NCI-H748 treated with DMSO at 0.1 percent for 48 hours (cell line): Measurements from ENCODE around the gene PABPC1L2B.
"Not testable (repeated sequence)": the region's sequence is repeated elsewhere in the genome, so short reads cannot be mapped to it uniquely, and the experiment has no call there.

Experiments used
- DNase-seq: peaks from one replicate; lab custom pipeline; 2025; lab: John Stamatoyannopoulos, UW

The PABPC1L2B gene

GRCh38 chrX:73002733-73003132 lies at the start of gene PABPC1L2B:
PABPC1L2B (plus strand) TSS chrX:73002939; CDS start chrX:73003643, 704 bp downstream.
- DNase-seq = not testable (repeated sequence)

GRCh38 chrX:72959971-72960370 lies 42.8 kb upstream of the PABPC1L2B start:
- not testable (repeated sequence) for DNase-seq

DNA sequence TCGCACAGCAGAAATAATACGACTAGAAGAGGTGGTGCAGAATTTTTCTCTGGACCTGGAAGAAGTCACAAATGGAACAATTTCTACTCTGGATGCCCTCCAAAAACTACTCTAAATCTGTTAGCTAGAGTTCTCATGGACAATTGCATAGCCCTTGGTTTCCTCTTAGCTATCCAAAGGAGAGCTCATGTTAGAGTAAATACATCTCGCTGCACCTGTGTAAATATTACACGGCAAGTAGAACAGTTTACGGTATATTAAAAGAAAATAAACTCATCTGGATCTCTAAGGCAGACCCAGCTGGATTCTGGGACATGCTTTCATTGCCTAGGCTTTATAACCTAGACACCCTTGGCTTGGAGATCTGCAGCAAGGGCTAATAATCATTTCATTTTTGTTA lies 30.9 kb upstream of the PABPC1L2B start:
- DNase-seq = not testable (repeated sequence)

- not testable (repeated sequence) for DNase-seq
These were observed 27.9 kb upstream of the PABPC1L2B start for GRCh38 chrX:72974885-72975284.

DNA sequence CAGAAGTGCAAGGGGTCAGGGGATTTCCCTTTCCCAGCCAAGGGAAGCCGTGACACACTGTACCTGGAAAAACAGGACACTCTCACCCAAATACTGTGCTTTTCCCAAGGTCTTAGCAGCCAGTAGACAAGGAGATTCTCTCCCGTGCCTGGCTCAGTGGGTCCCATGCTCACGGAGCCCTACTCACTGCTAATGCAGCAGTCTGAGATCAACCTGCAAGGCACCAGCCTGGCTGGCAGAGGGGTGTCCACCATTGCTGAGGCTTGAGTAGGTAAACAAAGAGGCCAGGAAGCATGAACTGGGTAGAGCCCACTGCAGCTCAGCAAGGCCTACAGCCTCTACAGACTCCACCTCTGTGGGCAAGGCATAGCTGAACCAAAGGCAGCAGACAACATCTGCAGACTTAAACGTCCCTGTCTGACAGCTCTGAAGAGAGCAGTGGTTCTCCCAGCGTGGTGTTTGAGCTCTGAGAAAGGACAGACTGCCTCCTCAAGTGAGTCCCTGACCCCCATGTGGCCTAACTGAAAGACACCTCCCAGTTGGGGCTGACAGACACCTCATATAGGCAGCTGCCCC lies 21.8 kb upstream of the PABPC1L2B start:
- not testable (repeated sequence) for DNase-seq

DNA sequence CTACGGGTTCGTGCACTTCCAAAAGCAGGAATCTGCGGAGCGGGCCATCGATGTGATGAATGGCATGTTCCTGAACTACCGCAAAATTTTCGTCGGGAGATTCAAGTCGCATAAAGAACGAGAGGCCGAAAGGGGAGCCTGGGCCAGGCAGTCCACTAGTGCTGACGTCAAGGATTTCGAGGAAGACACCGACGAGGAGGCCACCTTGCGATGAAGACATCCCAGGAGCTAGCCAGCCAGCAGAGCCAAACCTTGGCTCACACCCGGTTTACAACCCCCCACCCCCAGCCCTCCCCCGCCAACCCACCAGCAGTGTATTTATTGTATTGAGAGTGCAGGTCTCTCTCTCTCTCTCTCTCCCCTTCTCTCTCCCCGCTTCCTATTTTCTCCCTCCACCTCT lies 1.3 kb downstream of the PABPC1L2B start:
- not testable (repeated sequence) for DNase-seq

DNA sequence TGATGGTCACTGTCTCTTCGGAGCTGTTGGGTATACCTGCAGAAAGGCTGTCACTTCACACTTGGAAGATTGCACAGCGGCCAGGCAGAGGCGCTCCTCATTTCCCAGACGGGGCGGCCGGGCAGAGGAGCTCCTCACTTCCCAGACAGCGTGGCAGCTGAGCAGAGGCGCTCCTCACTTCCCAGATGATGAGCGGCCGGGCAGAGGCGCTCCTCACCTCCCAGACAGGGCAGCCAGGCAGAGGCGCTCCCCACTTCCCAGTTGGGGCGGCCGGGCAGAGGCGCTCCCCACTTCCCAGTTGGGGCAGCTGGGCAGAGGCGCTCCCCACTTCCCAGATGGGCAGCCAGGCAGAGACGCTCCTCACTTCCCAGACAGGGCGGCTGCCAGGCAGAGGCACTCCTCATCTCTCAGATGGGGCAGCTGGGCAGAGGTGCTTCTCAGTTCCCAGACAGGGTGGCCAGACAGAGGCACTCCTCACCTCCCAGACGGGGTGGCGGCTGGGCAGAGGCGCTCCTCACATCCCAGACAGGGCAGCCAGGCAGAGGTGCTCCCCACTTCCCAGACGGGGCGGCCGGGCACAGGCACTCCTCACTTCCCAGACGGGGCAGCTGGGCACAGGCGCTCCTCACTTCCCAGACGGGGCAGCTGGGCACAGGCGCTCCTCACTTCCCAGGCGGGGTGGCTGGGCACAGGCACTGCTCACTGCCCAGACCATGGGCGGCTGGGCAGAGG lies 18.8 kb downstream of the PABPC1L2B start:
- DNase-seq = no peak

GRCh38 chrX:73022093-73022445 lies 19.3 kb downstream of the PABPC1L2B start:
- not testable (repeated sequence) for DNase-seq

DNA sequence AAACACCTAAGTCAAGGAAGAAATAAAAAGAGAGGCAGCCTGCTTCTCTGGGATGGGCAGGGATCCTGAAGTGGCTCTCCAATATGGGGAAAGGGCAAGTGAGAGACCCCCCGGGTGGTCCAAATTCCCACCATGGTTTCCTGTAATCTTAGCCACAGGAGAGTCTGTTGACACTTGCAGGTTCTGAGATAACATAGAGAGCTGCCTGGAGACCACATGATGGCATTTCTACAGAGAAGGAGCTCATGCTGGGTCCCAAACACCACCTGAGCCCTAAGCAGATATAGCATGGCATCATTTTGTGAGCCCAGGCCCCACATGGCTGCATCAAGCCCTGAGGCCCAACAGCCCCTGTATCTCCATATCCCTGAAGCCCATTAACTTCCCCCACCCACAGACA lies 26.1 kb downstream of the PABPC1L2B start:
- no peak for DNase-seq
